Transverse colon (tissue), 4 donors: Measurements from ENCODE around the gene INPPL1. TPM values are rescaled to one million over a fixed set of nuclear protein-coding genes. Genes with fewer than 3 reads are reported as not detected.

Source experiments
- DNase-seq: peaks from one replicate; pipeline ENCODE4 v3.0.0-alpha.2; 2019
- H3K27ac ChIP-seq, 4 donors: fragments of 200-600 bp; sonication (generic); 2 replicates each; pipeline ENCODE4 v1.5.1; 2016 to 2018; ENCODE audit warnings: inconsistent platforms in 4 of 4
- H3K27me3 ChIP-seq: fragments of 200-600 bp; sonication (generic); 2 replicates; pipeline ENCODE4 v1.5.1; 2017; ENCODE audit warnings: inconsistent platforms
- H3K36me3 ChIP-seq, 4 donors: fragments of 200-600 bp; sonication (generic); 2 replicates each; pipeline ENCODE4 v1.5.1; 2017 to 2019; ENCODE audit warnings: inconsistent platforms in 4 of 4
- H3K4me1 ChIP-seq, 4 donors: fragments of 200-600 bp; sonication (generic); 2 replicates each; pipeline ENCODE4 v1.5.1; 2017 to 2020; ENCODE audit warnings: inconsistent platforms in 4 of 4
- H3K4me3 ChIP-seq, 4 donors: fragments of 200-600 bp; sonication (generic); 1 replicate in 1 of 4; 2 replicates in 3 of 4; pipeline versions ENCODE4 v1.5.1 to v1.6.1; 2017 to 2019; ENCODE audit warnings: inconsistent platforms in 4 of 4
- H3K9me3 ChIP-seq, 2 donors: fragments of 200-600 bp; sonication (generic); 2 replicates each; pipeline ENCODE4 v1.5.1; 2017 to 2019; ENCODE audit warnings: inconsistent platforms in 2 of 2
- EP300 ChIP-seq: sonication (generic); formaldehyde crosslinking; IDR thresholded peaks from one replicate; pipeline ENCODE4 v1.6.1; 2017; ENCODE audit warnings: antibody characterized with exemption, low read depth
- POLR2A ChIP-seq: fragments of 450-650 bp; IDR thresholded peaks from one replicate; pipeline ENCODE4 v1.6.1; 2016; ENCODE audit warnings: antibody characterized with exemption, mild to moderate bottlenecking, moderate library complexity
- POLR2AphosphoS5 ChIP-seq, 3 donors: sonication (generic); formaldehyde crosslinking; IDR thresholded peaks; one replicate each; pipeline ENCODE4 v1.6.1; 2016; ENCODE audit warnings: antibody characterized with exemption in 3 of 3
- WGBS, 2 donors: methylation state at CpG; one replicate each; pipeline ENCODE4 v1.1.5; 2018; ENCODE audit warnings: low coverage in 1 of 2; 5-methylcytosine and 5-hydroxymethylcytosine counted together
- in situ Hi-C, 4 donors: fragments of 200-750 bp; cut with MboI; loops; one replicate each; pipeline versions ENCODE4 v1.15.0 to v1.15.1; 2017; ENCODE audit warnings: low sequenced_read_pairs in 3 of 4, low pct_ligation_motif_present in 1 of 4, low pct_unique_long_range_greater_than_20kb in 1 of 4
- intact Hi-C: fragments of 100-400 bp; cut with DNase I; formaldehyde crosslinking; loops from one replicate; pipeline ENCODE4 v1.15.1; 2023; ENCODE audit warnings: low total_unique reads
- total RNA-seq, 4 donors: library from RNA; depleted of rRNA; stranded (reverse); fragments of >200 nt; gene quantifications; one replicate each; pipeline ENCODE4 v1.1.0, GENCODE V29; 2016
- TF ChIP-seq, protein P1 (sequence below), 5 experiments: fragments of 200-600 bp in 3 of 5; fragments of 450-650 bp in 2 of 5; sonication (generic) in 3 of 5; IDR thresholded peaks; 1 replicate in 2 of 5; 2 replicates in 3 of 5; pipeline ENCODE4 v1.5.1; 2016 to 2017; ENCODE audit warnings: antibody characterized with exemption in 5 of 5, inconsistent platforms in 3 of 5, mild to moderate bottlenecking in 2 of 5, moderate library complexity in 1 of 5

Gene INPPL1
- total RNA-seq, 4 donors from 2014 or later, result 92.8 to 388 (median 157) TPM

DNA sequence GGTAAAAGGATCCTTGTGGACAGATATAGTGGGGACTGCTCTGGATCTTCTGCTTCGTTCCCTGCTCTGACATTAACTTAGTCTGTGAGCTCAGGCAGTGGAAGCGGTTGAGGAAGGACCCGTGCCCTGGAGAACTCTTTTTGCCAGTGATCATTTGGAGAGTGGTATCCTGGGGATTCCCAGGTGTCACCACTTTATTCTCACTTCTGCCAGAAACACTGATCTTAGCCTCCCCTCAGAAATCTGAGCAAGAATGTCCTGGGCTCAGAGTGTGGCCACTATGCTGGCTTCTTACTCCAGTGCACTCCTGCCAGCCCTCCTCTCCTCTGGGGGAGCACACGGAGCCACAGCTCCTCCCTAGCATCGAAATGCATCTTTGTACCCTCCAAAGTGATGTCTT lies 27.0 kb downstream of the INPPL1 start:
- no peaks in the 10 kb centered on the region for H3K4me1 ChIP-seq
- WGBS, 2 donors, result 79 to 86% methylated on average over 3 to 5 of the region's 5 CpGs
- in situ Hi-C loops, result no loop called here
- no peak for TF ChIP-seq POLR2A
- TF ChIP-seq EP300, result no peak
- no peak for TF ChIP-seq POLR2AphosphoS5 (IDR thresholded peaks at IDR 0.05)
- TF ChIP-seq, protein P1, sequence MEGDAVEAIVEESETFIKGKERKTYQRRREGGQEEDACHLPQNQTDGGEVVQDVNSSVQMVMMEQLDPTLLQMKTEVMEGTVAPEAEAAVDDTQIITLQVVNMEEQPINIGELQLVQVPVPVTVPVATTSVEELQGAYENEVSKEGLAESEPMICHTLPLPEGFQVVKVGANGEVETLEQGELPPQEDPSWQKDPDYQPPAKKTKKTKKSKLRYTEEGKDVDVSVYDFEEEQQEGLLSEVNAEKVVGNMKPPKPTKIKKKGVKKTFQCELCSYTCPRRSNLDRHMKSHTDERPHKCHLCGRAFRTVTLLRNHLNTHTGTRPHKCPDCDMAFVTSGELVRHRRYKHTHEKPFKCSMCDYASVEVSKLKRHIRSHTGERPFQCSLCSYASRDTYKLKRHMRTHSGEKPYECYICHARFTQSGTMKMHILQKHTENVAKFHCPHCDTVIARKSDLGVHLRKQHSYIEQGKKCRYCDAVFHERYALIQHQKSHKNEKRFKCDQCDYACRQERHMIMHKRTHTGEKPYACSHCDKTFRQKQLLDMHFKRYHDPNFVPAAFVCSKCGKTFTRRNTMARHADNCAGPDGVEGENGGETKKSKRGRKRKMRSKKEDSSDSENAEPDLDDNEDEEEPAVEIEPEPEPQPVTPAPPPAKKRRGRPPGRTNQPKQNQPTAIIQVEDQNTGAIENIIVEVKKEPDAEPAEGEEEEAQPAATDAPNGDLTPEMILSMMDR (IDR thresholded peaks at IDR 0.05), result no peak
- H3K4me3 ChIP-seq, result no peak overlapping the region
- no peaks in the 10 kb centered on the region for H3K9me3 ChIP-seq
- H3K27ac ChIP-seq, result no peak overlapping the region
- H3K27me3 ChIP-seq, result peaks cover 33% of the 10 kb centered on the region
- no peaks in the 10 kb centered on the region for H3K36me3 ChIP-seq
- intact Hi-C loops, result no loop called here
- no peak for DNase-seq

DNA sequence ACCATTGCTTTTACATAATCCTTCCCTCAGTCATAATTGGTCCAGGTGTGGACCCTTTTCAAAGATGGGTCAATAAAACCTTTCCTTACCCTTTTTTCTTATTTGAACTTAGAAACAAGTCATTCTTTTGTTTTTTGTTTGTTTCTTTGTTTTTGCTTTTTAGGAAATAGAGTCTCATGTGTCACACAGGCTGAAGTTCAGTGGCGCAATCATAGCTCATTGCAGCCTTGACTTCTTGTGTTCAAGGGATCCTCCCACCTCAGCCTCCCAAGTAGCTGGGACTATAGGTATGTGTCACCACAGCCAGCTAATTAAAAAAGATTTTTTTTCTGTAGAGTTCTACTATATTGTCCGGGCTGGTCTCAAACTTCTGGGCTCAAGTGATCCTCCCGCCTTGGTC lies 28.8 kb downstream of the INPPL1 start:
- Histone ChIP-seq H3K27me3 (peaks cover 15% of the 10 kb centered on the region), H3K27ac (no peak overlapping the region), H3K9me3 (no peaks in the 10 kb centered on the region), H3K4me1 (no peaks in the 10 kb centered on the region), H3K36me3 (no peaks in the 10 kb centered on the region), H3K4me3 (no peak overlapping the region)
- intact Hi-C loops, result no loop called here
- 93 to 100% methylated on average over 2 to 3 of the region's 3 CpGs for WGBS, 2 donors
- in situ Hi-C loops, result no loop called here
- TF ChIP-seq, protein P1 (IDR thresholded peaks at IDR 0.05), result no peak
- TF ChIP-seq EP300 (no peak), POLR2A (no peak), POLR2AphosphoS5 (IDR thresholded peaks at IDR 0.05) (no peak)
- no peak for DNase-seq

DNA sequence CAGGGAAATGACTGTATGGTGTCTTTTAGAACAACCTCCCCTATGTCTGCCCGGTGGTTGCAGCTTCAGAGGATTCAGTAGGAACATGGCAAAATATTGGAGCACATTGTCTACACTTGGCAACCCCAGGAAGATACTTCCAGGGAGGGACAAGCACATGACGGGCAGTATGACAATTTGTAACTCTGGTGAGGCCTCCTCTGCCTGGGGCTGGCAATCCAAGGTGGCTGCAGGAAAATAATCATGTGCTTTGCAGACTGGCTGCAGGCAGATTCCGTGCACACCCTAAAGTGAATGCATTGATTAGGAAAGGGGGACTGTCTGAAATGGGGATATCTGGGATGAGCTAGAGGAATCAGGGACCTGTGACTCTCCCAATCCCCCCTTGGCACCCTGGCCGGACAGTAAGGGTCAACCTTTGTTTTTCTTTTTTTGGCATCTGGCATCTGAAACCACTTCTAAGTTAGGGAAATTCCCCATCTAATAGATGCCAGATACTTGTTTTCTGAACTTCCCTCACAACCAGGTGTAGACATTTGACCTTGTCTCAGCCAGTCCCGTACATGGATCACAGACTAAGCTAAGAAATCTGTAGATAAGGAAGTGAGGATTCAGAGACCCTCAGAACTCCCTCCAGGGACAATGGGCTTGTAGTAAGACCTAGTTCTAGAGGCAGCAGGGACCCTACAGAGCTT lies 29.9 kb downstream of the INPPL1 start:
- in situ Hi-C loops, result no loop called here
- Histone ChIP-seq H3K4me3 (no peak overlapping the region), H3K4me1 (no peaks in the 10 kb centered on the region), H3K27me3 (peaks cover 15% of the 10 kb centered on the region), H3K27ac (no peak overlapping the region), H3K36me3 (no peaks in the 10 kb centered on the region), H3K9me3 (no peaks in the 10 kb centered on the region)
- TF ChIP-seq, protein P1 (IDR thresholded peaks at IDR 0.05), result no peak
- no peak for TF ChIP-seq POLR2A
- 84 to 85% methylated on average over 3 to 5 of the region's 5 CpGs for WGBS, 2 donors
- DNase-seq, result no peak
- intact Hi-C loops, result no loop called here

DNA sequence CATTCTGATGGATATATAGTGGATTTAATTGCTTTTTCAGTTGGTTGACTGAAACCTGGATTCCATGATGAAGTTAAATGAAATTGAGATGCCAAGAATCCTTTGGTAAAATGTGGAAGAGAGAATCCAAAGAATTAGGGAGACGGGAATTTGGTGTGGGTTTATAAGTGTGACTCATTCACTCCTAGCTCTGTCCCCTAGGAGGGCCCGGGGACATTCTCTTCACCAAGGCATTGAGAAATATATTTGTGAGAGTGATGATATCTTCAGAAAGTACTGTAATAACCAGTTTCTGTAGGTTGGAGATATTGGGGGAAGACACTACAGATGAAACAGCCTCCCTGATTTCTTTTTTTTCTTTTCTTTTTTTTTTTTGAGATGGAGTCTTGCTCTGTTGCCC lies 33.0 kb downstream of the INPPL1 start:
- WGBS, 2 donors, result 85 to 96% methylated on average over 2 of the region's 2 CpGs
- Histone ChIP-seq H3K27me3 (peaks cover 17% of the 10 kb centered on the region), H3K27ac (no peak overlapping the region), H3K9me3 (no peaks in the 10 kb centered on the region), H3K4me1 (no peaks in the 10 kb centered on the region), H3K36me3 (no peaks in the 10 kb centered on the region), H3K4me3 (no peak overlapping the region)
- TF ChIP-seq EP300 (no peak), POLR2A (no peak), POLR2AphosphoS5 (IDR thresholded peaks at IDR 0.05) (no peak)
- TF ChIP-seq, protein P1 (IDR thresholded peaks at IDR 0.05), result no peak
- in situ Hi-C loops, result no loop called here
- DNase-seq, result no peak
- intact Hi-C loops, result no loop called here
